ENCODE results near the gene WRAP73. TPM values are rescaled to one million over a fixed set of nuclear protein-coding genes. Genes with fewer than 3 reads are reported as not detected.

WRAP73 gene
- polyA plus RNA-seq, 3 donors = 26.1 to 64.9 (median 33.2) TPM

GRCh38 chr1:3653286-3653618 lies 3.3 kb upstream of the WRAP73 start:
- 39% methylated on average over 10 of the region's 10 CpGs for WGBS (ENCODE audit: insufficient coverage)
- peaks cover 0 to 15% (median 5%) of the 10 kb centered on the region in 7 donors for H3K9me3 Mint-ChIP-seq
- peak overlapping the region in 1 of 2 donors; percentile 54 for H3K4me3 Mint-ChIP-seq

DNA sequence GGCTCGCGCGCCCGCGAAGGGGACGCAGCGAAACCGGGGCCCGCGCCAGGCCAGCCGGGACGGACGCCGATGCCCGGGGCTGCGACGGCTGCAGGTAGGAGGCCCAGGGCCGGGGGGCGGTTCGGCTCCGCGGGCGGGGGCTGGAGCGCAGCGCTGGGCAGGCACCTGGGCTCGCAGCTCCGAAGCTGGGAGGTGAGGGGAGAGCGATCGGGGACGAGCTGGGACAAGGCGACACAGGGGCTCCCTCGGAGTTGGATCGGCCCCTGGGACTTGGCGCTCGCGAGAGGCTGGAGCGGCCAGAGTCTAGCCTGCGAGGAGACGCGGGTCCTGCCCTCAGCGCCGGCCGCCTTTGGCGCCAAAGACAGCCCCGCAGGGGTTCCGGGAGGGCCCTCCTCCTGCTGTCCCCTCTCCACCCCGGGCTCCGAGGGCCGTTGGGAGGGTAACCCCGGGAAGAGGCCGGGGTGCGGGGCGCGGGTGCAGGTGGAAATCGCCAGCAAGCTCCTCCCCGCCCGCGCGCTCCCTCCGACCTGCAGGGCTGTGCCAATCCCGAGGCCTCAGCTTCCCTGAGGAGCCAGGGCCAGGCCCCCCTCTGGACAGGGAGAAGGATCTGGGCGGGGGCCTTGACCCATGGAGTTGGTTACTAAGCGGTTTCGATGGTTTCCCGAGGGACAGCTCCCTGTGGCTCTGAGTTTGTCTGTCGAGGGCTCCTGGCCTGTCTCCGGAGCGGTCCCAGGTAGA lies 2.8 kb upstream of the WRAP73 start:
- no peak for DNase-seq
- no peak overlapping the region for H3K27ac Mint-ChIP-seq
- H3K4me2 ChIP-seq (replicated peaks; ENCODE audit: extremely low read depth, low read length, poor library complexity, severe bottlenecking) = peak overlapping the region; percentile 87
- H3K9me3 Mint-ChIP-seq = peaks cover 0 to 15% (median 5%) of the 10 kb centered on the region in 7 donors
- no peak overlapping the region for H3K9ac ChIP-seq (ENCODE audit: insufficient read depth, low read length, poor library complexity, severe bottlenecking)
- 3% methylated on average over 68 of the region's 68 CpGs for WGBS (ENCODE audit: insufficient coverage)
- H3K27me3 Mint-ChIP-seq (ENCODE audit: low read depth in 3 of 3) = peaks cover 50 to 72% (median 61%) of the 10 kb centered on the region in 3 donors
- H3K4me3 ChIP-seq (replicated peaks in 1 of 3; ENCODE audit: low read depth in 2 of 3, low read length in 3 of 3) = peak overlapping the region in 1 of 3 experiments; percentile 47
- H3K9me3 ChIP-seq (replicated peaks in 1 of 2; ENCODE audit: control insufficient read depth in 1 of 2, insufficient read depth in 1 of 2, low read length in 2 of 2) = peaks cover 0 to 9% of the 10 kb centered on the region in 2 donors
- H3K79me2 ChIP-seq (ENCODE audit: insufficient read depth, low read length) = peaks cover 9% of the 10 kb centered on the region
- peak overlapping the region; percentile 46 for H2AFZ ChIP-seq (ENCODE audit: insufficient read depth, low read depth, low read length, poor library complexity, severe bottlenecking)
- peaks cover 6% of the 10 kb centered on the region in 2 donors for H3K36me3 Mint-ChIP-seq
- peaks cover 36 to 48% of the 10 kb centered on the region in 2 donors for H3K4me1 ChIP-seq (ENCODE audit: control insufficient read depth in 1 of 2, insufficient read depth in 2 of 2, low read length in 2 of 2)
- TF ChIP-seq, protein P1, sequence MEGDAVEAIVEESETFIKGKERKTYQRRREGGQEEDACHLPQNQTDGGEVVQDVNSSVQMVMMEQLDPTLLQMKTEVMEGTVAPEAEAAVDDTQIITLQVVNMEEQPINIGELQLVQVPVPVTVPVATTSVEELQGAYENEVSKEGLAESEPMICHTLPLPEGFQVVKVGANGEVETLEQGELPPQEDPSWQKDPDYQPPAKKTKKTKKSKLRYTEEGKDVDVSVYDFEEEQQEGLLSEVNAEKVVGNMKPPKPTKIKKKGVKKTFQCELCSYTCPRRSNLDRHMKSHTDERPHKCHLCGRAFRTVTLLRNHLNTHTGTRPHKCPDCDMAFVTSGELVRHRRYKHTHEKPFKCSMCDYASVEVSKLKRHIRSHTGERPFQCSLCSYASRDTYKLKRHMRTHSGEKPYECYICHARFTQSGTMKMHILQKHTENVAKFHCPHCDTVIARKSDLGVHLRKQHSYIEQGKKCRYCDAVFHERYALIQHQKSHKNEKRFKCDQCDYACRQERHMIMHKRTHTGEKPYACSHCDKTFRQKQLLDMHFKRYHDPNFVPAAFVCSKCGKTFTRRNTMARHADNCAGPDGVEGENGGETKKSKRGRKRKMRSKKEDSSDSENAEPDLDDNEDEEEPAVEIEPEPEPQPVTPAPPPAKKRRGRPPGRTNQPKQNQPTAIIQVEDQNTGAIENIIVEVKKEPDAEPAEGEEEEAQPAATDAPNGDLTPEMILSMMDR (IDR thresholded peaks at IDR 0.05) = no peak
- H3K36me3 ChIP-seq (replicated peaks in 1 of 2; ENCODE audit: control insufficient read depth in 1 of 2, insufficient read depth in 2 of 2, low read length in 2 of 2) = peaks cover 0 to 6% of the 10 kb centered on the region in 2 donors
- intact Hi-C loops (cut with micrococcal nuclease) = loop anchor here in 1 of 2 donors (10.0 kb wide), 1 partner anchor 242 kb away; no protein-coding TSS in a partner anchor
- H3K27me3 ChIP-seq (ENCODE audit: control insufficient read depth in 2 of 2, insufficient read depth in 2 of 2, low read length in 2 of 2) = peaks cover 36 to 67% of the 10 kb centered on the region in 2 donors
- H3K4me3 Mint-ChIP-seq = peak overlapping the region; percentile 49 to 70
- peaks cover 26% of the 10 kb centered on the region for H3K4me1 Mint-ChIP-seq
- H3K27ac ChIP-seq (ENCODE audit: low read depth in 1 of 2, low read length in 2 of 2) = no peak overlapping the region
- peaks cover 4% of the 10 kb centered on the region for H4K20me1 ChIP-seq (ENCODE audit: insufficient read depth, low read length)

More at GRCh38 chr1:3653286-3653618, 3.3 kb upstream of the WRAP73 start:
- peaks cover 36 to 72% of the 10 kb centered on the region in 2 donors for H3K27me3 ChIP-seq (ENCODE audit: control insufficient read depth in 2 of 2, insufficient read depth in 2 of 2, low read length in 2 of 2)
- H3K36me3 ChIP-seq (replicated peaks in 1 of 2; ENCODE audit: control insufficient read depth in 1 of 2, insufficient read depth in 2 of 2, low read length in 2 of 2) = peaks cover 0 to under 1% of the 10 kb centered on the region in 2 donors
- H3K79me2 ChIP-seq (ENCODE audit: insufficient read depth, low read length) = peaks cover 9% of the 10 kb centered on the region
- peaks cover 4% of the 10 kb centered on the region for H4K20me1 ChIP-seq (ENCODE audit: insufficient read depth, low read length)
- H3K27me3 Mint-ChIP-seq (ENCODE audit: low read depth in 3 of 3) = peaks cover 51 to 77% (median 66%) of the 10 kb centered on the region in 3 donors
- peaks cover 0 to 9% of the 10 kb centered on the region in 2 donors for H3K9me3 ChIP-seq (replicated peaks in 1 of 2; ENCODE audit: control insufficient read depth in 1 of 2, insufficient read depth in 1 of 2, low read length in 2 of 2)
- H3K4me1 ChIP-seq (ENCODE audit: control insufficient read depth in 1 of 2, insufficient read depth in 2 of 2, low read length in 2 of 2) = peaks cover 36 to 47% of the 10 kb centered on the region in 2 donors
- peaks cover 23% of the 10 kb centered on the region for H3K4me1 Mint-ChIP-seq
- no peak overlapping the region for H3K27ac ChIP-seq (ENCODE audit: low read depth in 1 of 2, low read length in 2 of 2)
- H2AFZ ChIP-seq (ENCODE audit: insufficient read depth, low read depth, low read length, poor library complexity, severe bottlenecking) = no peak overlapping the region
- intact Hi-C loops (cut with micrococcal nuclease) = loop anchor here in 1 of 2 donors (10.0 kb wide), 1 partner anchor 242 kb away; no protein-coding TSS in a partner anchor
- peaks cover 6% of the 10 kb centered on the region in 2 donors for H3K36me3 Mint-ChIP-seq
- H3K4me3 ChIP-seq (replicated peaks in 1 of 3; ENCODE audit: low read depth in 2 of 3, low read length in 3 of 3) = no peak overlapping the region
- peak overlapping the region; percentile 87 for H3K4me2 ChIP-seq (replicated peaks; ENCODE audit: extremely low read depth, low read length, poor library complexity, severe bottlenecking)
- no peak for DNase-seq
- TF ChIP-seq, protein P1 (IDR thresholded peaks at IDR 0.05) = no peak
- no peak overlapping the region for H3K9ac ChIP-seq (ENCODE audit: insufficient read depth, low read length, poor library complexity, severe bottlenecking)
- no peak overlapping the region for H3K27ac Mint-ChIP-seq

Data from CD14-positive monocyte (primary cell).